ENCODE measurements around the gene MAD2L2. TPM values are rescaled to one million over a fixed set of nuclear protein-coding genes. Genes with fewer than 3 reads are reported as not detected.
A peak's percentile ranks its signal among the peaks of the same experiment; 100 is the strongest.

The MAD2L2 gene
- total and polyA plus RNA-seq, 5 donors from 2014 or later, result 28.7 to 75.3 (median 53.7) TPM

DNA sequence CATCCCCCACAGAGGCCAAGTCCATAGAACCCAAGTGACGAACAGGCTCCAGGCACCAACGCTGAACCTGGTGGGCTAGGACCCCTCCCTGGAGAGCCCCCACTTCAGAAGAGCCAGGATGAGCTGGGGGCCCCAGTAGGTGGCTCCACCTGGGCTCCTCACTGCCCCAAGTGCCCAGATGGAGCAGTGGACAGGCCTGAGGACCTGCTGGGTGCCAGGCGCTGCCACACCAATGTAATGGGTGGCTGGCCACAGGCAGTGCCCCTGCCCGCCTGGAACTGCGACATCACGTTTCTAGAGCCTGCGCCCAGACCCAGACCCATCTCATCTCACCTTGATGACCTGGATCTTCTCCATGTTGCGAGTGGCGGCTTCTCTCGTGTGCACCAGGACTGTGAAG is 5.6 kb downstream of the MAD2L2 start:
- H3K36me3 Mint-ChIP-seq, result peaks cover 7% of the 10 kb centered on the region
- Histone ChIP-seq H3K36me3 (ENCODE audit: control insufficient read depth, insufficient read depth, low read length) (peaks cover 21% of the 10 kb centered on the region), H3K4me1 (ENCODE audit: control insufficient read depth, insufficient read depth, low read length, poor library complexity, severe bottlenecking) (peaks cover 4% of the 10 kb centered on the region), H3K27ac (ENCODE audit: insufficient read depth, low read length, poor library complexity, severe bottlenecking) (no peak overlapping the region), H3K27me3 (ENCODE audit: control insufficient read depth, insufficient read depth, low read length) (no peaks in the 10 kb centered on the region), H3K9me3 (ENCODE audit: control insufficient read depth in 2 of 2, low read length in 2 of 2) (no peaks in the 10 kb centered on the region), H3K4me3 (ENCODE audit: low read depth, low read length) (no peak overlapping the region)
- H3K27ac Mint-ChIP-seq, result peak overlapping the region in 1 of 3 donors; percentile 9
- peaks cover 0 to 18% (median 6%) of the 10 kb centered on the region in 4 donors for H3K4me1 Mint-ChIP-seq
- DNase-seq (no peak), ATAC-seq (ENCODE audit: low read depth in 2 of 2) (no peak)
- H3K9me3 Mint-ChIP-seq, result no peaks in the 10 kb centered on the region
- no peak overlapping the region for H3K4me3 Mint-ChIP-seq
- no peaks in the 10 kb centered on the region for H3K27me3 Mint-ChIP-seq

DNA sequence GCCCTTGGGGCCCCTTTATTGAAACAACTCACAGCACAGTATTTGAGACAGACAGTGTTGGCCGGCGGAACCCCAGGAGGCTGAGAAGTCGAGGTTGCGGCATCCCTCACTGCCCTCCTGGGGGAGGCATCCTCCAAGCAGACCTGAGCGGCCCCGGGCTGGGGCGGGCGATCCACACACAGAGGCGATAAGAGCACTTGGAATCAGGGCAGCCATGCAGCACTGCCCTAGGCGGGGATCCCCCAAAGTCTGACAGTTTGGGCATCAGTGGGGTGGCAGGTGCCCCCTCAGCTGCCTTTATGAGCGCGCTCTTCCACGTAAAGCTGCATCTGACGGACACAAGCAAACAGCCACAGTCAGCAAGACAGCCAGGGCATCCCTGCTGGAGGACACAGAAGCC is 6.5 kb downstream of the MAD2L2 start:
- H3K9me3 ChIP-seq (ENCODE audit: control insufficient read depth in 2 of 2, low read length in 2 of 2), result no peaks in the 10 kb centered on the region
- Mint-ChIP-seq H3K9me3 (no peaks in the 10 kb centered on the region), H3K4me1 (peaks cover 0 to 13% (median 5%) of the 10 kb centered on the region in 4 donors), H3K27me3 (no peaks in the 10 kb centered on the region), H3K36me3 (peaks cover 7% of the 10 kb centered on the region), H3K4me3 (peak overlapping the region in 1 of 4 donors; percentile 32), H3K27ac (no peak overlapping the region)
- H3K36me3 ChIP-seq (ENCODE audit: control insufficient read depth, insufficient read depth, low read length), result peaks cover 21% of the 10 kb centered on the region
- no peaks in the 10 kb centered on the region for H3K4me1 ChIP-seq (ENCODE audit: control insufficient read depth, insufficient read depth, low read length, poor library complexity, severe bottlenecking)
- no peak overlapping the region for H3K27ac ChIP-seq (ENCODE audit: insufficient read depth, low read length, poor library complexity, severe bottlenecking)
- DNase-seq (no peak), ATAC-seq (ENCODE audit: low read depth in 2 of 2) (no peak)
- H3K4me3 ChIP-seq (ENCODE audit: low read depth, low read length), result no peak overlapping the region
- no peaks in the 10 kb centered on the region for H3K27me3 ChIP-seq (ENCODE audit: control insufficient read depth, insufficient read depth, low read length)

DNA sequence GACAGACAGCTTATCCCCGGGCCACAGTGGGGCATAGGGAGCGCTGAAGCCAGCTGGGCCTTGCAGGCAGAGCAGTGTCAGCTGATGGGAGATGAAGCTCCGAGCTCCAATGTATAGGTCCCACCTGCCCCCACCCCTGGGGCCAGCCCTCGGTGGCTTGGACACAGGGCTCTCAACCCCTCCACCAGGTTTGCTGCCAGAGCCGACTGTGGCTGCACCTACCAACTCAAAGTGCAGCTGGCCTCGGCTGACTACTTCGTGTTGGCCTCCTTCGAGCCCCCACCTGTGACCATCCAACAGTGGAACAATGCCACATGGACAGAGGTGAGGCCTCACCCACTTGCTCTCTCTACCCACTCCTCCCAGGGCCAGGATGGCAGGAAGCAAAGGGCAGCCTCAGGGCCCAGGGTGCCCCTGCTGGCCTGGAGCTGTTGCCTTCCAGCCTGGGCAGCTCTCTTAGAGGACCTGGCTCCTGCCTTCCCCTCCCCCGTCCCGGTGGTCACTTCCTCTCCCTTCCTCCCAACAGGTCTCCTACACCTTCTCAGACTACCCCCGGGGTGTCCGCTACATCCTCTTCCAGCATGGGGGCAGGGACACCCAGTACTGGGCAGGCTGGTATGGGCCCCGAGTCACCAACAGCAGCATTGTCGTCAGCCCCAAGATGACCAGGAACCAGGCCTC is 7.7 kb downstream of the MAD2L2 start:
- peaks cover 0 to 2% (median under 1%) of the 10 kb centered on the region in 4 donors for H3K4me1 Mint-ChIP-seq
- H3K9me3 ChIP-seq (ENCODE audit: control insufficient read depth in 2 of 2, low read length in 2 of 2), result no peaks in the 10 kb centered on the region
- H3K27me3 ChIP-seq (ENCODE audit: control insufficient read depth, insufficient read depth, low read length), result no peaks in the 10 kb centered on the region
- no peak overlapping the region for H3K27ac Mint-ChIP-seq
- H3K4me1 ChIP-seq (ENCODE audit: control insufficient read depth, insufficient read depth, low read length, poor library complexity, severe bottlenecking), result no peaks in the 10 kb centered on the region
- H3K27me3 Mint-ChIP-seq, result no peaks in the 10 kb centered on the region
- ATAC-seq (ENCODE audit: low read depth in 2 of 2) (no peak), DNase-seq (no peak)
- H3K4me3 ChIP-seq (ENCODE audit: low read depth, low read length), result no peak overlapping the region
- peaks cover 11% of the 10 kb centered on the region for H3K36me3 Mint-ChIP-seq
- H3K4me3 Mint-ChIP-seq, result peak overlapping the region in 1 of 4 donors; percentile 54
- no peaks in the 10 kb centered on the region for H3K9me3 Mint-ChIP-seq
- no peak overlapping the region for H3K27ac ChIP-seq (ENCODE audit: insufficient read depth, low read length, poor library complexity, severe bottlenecking)
- H3K36me3 ChIP-seq (ENCODE audit: control insufficient read depth, insufficient read depth, low read length), result peaks cover 21% of the 10 kb centered on the region

DNA sequence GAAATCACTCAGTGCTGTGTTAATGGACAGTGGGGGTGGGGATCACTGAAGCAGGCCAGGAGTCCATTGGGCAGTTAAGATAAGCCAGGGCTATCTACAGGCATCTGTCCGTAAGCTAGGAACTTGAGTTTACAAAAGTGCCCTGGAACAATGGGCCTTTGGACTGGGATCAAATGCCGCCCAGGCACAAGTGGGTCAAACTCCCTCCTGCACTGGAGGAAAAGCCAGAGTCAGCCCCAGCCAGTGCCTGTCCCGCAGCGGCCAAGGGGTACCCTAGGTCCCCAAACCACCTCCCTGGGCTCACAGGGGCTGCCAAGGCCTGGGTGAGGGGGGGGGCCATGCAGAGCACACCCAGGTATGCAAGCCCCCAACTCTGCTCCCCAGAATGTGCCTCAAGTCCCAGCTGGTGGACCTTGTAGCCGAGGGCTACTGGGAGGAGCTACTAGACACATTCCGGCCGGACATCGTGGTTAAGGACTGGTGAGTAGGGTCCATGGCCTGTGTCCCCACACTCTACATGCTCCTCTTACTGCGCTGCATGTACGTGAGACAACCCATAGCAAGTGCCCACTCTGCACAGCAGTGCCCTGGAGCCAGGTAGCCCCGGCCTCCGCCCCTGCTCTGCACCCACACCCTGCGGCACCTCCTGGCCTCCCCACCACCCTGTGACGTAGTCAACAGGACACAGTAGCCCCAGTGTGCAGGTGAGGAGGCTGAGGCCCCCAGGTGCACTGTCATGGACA is 9.2 kb downstream of the MAD2L2 start:
- ATAC-seq (ENCODE audit: low read depth in 2 of 2) (no peak), DNase-seq (no peak)
- peaks cover 0 to 2% (median 0%) of the 10 kb centered on the region in 4 donors for H3K4me1 Mint-ChIP-seq
- H3K36me3 Mint-ChIP-seq, result peaks cover 11% of the 10 kb centered on the region
- H3K4me3 ChIP-seq (ENCODE audit: low read depth, low read length), result no peak overlapping the region
- H3K27me3 Mint-ChIP-seq, result no peaks in the 10 kb centered on the region
- H3K9me3 ChIP-seq (ENCODE audit: control insufficient read depth in 2 of 2, low read length in 2 of 2), result no peaks in the 10 kb centered on the region
- H3K27ac ChIP-seq (ENCODE audit: insufficient read depth, low read length, poor library complexity, severe bottlenecking), result no peak overlapping the region
- H3K9me3 Mint-ChIP-seq, result no peaks in the 10 kb centered on the region
- H3K4me1 ChIP-seq (ENCODE audit: control insufficient read depth, insufficient read depth, low read length, poor library complexity, severe bottlenecking), result no peaks in the 10 kb centered on the region
- peak overlapping the region in 1 of 4 donors; percentile 21 for H3K4me3 Mint-ChIP-seq
- H3K27ac Mint-ChIP-seq, result peak overlapping the region in 1 of 3 donors; percentile 5
- peaks cover 21% of the 10 kb centered on the region for H3K36me3 ChIP-seq (ENCODE audit: control insufficient read depth, insufficient read depth, low read length)
- no peaks in the 10 kb centered on the region for H3K27me3 ChIP-seq (ENCODE audit: control insufficient read depth, insufficient read depth, low read length)

DNA sequence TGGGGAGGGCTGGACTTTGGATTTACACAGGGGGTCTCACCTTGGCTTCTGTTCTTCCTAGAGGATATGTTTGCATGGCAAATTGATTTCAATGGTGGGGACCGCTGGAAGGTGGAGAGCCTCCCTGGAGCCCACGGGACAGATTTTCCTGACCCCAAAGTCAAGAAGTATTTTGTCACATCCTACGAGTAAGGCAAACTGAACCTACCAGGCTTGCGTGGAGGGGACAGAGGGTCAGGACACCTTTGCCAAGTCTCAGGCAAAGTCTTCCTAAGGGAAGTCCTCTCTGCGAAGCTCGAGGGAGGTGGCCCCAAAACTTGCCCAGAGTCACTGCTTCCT is 9.8 kb downstream of the MAD2L2 start:
- H3K27ac ChIP-seq (ENCODE audit: insufficient read depth, low read length, poor library complexity, severe bottlenecking), result no peak overlapping the region
- DNase-seq, result no peak
- no peaks in the 10 kb centered on the region for H3K27me3 Mint-ChIP-seq

DNA sequence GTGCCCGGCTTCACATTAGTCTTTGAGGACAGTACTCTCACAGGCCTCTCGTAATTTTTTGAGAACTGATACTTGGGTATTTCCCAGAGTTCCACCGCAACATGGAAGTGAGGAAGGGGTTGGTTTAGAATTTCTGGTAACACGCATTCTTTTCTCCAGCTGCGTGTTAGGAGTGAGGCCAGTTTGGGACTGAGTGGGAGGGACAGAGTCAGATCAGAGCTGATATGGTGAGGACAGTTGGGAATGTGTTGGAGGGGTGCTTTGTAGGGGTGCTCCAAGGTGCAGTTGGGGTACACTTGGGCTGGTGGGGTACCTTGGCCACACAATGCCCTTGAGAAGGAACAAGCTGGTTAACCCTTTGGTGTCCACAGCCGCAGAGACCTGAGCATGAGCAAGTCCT is 10.2 kb downstream of the MAD2L2 start:
- Mint-ChIP-seq H3K27me3 (no peaks in the 10 kb centered on the region), H3K4me3 (no peak overlapping the region), H3K9me3 (no peaks in the 10 kb centered on the region), H3K27ac (no peak overlapping the region), H3K36me3 (peaks cover 11% of the 10 kb centered on the region), H3K4me1 (peaks cover 0 to 2% (median 0%) of the 10 kb centered on the region in 4 donors)
- no peaks in the 10 kb centered on the region for H3K4me1 ChIP-seq (ENCODE audit: control insufficient read depth, insufficient read depth, low read length, poor library complexity, severe bottlenecking)
- no peak overlapping the region for H3K27ac ChIP-seq (ENCODE audit: insufficient read depth, low read length, poor library complexity, severe bottlenecking)
- no peak for ATAC-seq (ENCODE audit: low read depth in 2 of 2)
- no peak overlapping the region for H3K4me3 ChIP-seq (ENCODE audit: low read depth, low read length)
- H3K27me3 ChIP-seq (ENCODE audit: control insufficient read depth, insufficient read depth, low read length), result no peaks in the 10 kb centered on the region
- H3K9me3 ChIP-seq (ENCODE audit: control insufficient read depth in 2 of 2, low read length in 2 of 2), result no peaks in the 10 kb centered on the region
- H3K36me3 ChIP-seq (ENCODE audit: control insufficient read depth, insufficient read depth, low read length), result peaks cover 17% of the 10 kb centered on the region
- no peak for DNase-seq

More for the DNA sequence above, 9.8 kb downstream of the MAD2L2 start:
- peaks cover 0 to 2% (median 0%) of the 10 kb centered on the region in 4 donors for H3K4me1 Mint-ChIP-seq
- Histone ChIP-seq H3K4me1 (ENCODE audit: control insufficient read depth, insufficient read depth, low read length, poor library complexity, severe bottlenecking) (no peaks in the 10 kb centered on the region), H3K4me3 (ENCODE audit: low read depth, low read length) (no peak overlapping the region), H3K27me3 (ENCODE audit: control insufficient read depth, insufficient read depth, low read length) (no peaks in the 10 kb centered on the region), H3K9me3 (ENCODE audit: control insufficient read depth in 2 of 2, low read length in 2 of 2) (no peaks in the 10 kb centered on the region), H3K36me3 (ENCODE audit: control insufficient read depth, insufficient read depth, low read length) (peaks cover 21% of the 10 kb centered on the region)
- H3K4me3 Mint-ChIP-seq, result no peak overlapping the region
- H3K27ac Mint-ChIP-seq, result peak overlapping the region in 1 of 3 donors; percentile 5
- no peak for ATAC-seq (ENCODE audit: low read depth in 2 of 2)
- peaks cover 11% of the 10 kb centered on the region for H3K36me3 Mint-ChIP-seq
- H3K9me3 Mint-ChIP-seq, result no peaks in the 10 kb centered on the region

DNA sequence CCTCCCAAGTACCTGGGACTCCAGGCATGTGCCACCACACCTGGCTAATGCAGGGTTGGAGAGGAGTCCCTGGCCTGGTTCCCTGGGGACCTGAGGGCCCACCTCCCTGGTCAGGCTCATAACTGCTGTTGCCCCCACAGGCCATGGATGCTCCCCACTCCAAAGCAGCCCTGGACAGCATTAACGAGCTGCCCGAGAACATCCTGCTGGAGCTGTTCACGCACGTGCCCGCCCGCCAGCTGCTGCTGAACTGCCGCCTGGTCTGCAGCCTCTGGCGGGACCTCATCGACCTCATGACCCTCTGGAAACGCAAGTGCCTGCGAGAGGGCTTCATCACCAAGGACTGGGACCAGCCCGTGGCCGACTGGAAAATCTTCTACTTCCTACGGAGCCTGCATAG is 12.4 kb downstream of the MAD2L2 start:
- ATAC-seq (ENCODE audit: low read depth in 2 of 2) (no peak), DNase-seq (no peak)
- Mint-ChIP-seq H3K36me3 (peaks cover 7% of the 10 kb centered on the region), H3K4me3 (peak overlapping the region in 1 of 4 donors; percentile 83), H3K27ac (peak overlapping the region in 1 of 3 donors; percentile 3), H3K4me1 (peaks cover 0 to 2% (median 0%) of the 10 kb centered on the region in 4 donors), H3K9me3 (no peaks in the 10 kb centered on the region), H3K27me3 (peaks cover 2% of the 10 kb centered on the region)
- Histone ChIP-seq H3K27ac (ENCODE audit: insufficient read depth, low read length, poor library complexity, severe bottlenecking) (no peak overlapping the region), H3K27me3 (ENCODE audit: control insufficient read depth, insufficient read depth, low read length) (no peaks in the 10 kb centered on the region), H3K9me3 (ENCODE audit: control insufficient read depth in 2 of 2, low read length in 2 of 2) (no peaks in the 10 kb centered on the region), H3K4me1 (ENCODE audit: control insufficient read depth, insufficient read depth, low read length, poor library complexity, severe bottlenecking) (peaks cover 10% of the 10 kb centered on the region), H3K36me3 (ENCODE audit: control insufficient read depth, insufficient read depth, low read length) (peaks cover 6% of the 10 kb centered on the region), H3K4me3 (ENCODE audit: low read depth, low read length) (no peak overlapping the region)

Data from CD4-positive, CD25-positive, alpha-beta regulatory T cell (primary cell).